Adrenal gland (tissue), 12 donors: Measurements from ENCODE around the gene ATXN1. TPM values are rescaled to one million over a fixed set of nuclear protein-coding genes. Genes with fewer than 3 reads are reported as not detected.

Experiments used
- DNase-seq, 7 donors: peaks; one replicate each; pipeline ENCODE4 v3.0.0-alpha.2; 2019 to 2020
- H3K27ac ChIP-seq, 5 donors: fragments of 200-600 bp; sonication (generic) in 4 of 5; 1 replicate in 3 of 5; 2 replicates in 2 of 5; pipeline versions ENCODE4 v1.5.1 to v1.8.0; 2016 to 2020; ENCODE audit warnings: mild to moderate bottlenecking in 1 of 5
- H3K27me3 ChIP-seq: fragments of 200-600 bp; 2 replicates; pipeline ENCODE4 v1.8.0; 2021
- H3K36me3 ChIP-seq, 2 donors: fragments of 200-600 bp; replicated peaks in 1 of 2; 1 replicate in 1 of 2; 2 replicates in 1 of 2; pipeline versions ENCODE4 v1.5.1 to v1.8.0; 2018 to 2022
- H3K4me1 ChIP-seq, 2 donors: fragments of 200-600 bp; replicated peaks in 1 of 2; 1 replicate in 1 of 2; 2 replicates in 1 of 2; pipeline versions ENCODE4 v1.5.1 to v1.8.0; 2018 to 2021
- H3K4me3 ChIP-seq, 4 donors: fragments of 200-600 bp; sonication (generic) in 3 of 4; one replicate each; pipeline ENCODE4 v1.5.1; 2016 to 2018
- H3K9me3 ChIP-seq, 3 donors: fragments of 200-600 bp; sonication (generic) in 1 of 3; replicated peaks in 1 of 3; 1 replicate in 2 of 3; 2 replicates in 1 of 3; pipeline versions ENCODE4 v1.5.1 to v1.8.0; 2016 to 2021
- POLR2A ChIP-seq, 2 donors: fragments of 450-650 bp; IDR thresholded peaks; one replicate each; pipeline ENCODE4 v1.6.1; 2017; ENCODE audit warnings: antibody characterized with exemption in 2 of 2, mild to moderate bottlenecking in 2 of 2, moderate library complexity in 1 of 2
- WGBS, 4 donors: extraction: QIAGEN DNeasy Blood & Tissue Kit in 2 of 4; methylation state at CpG; one replicate each; pipeline versions ENCODE4 v1.1.5 to v1.1.7; 2013 to 2017; 5-methylcytosine and 5-hydroxymethylcytosine counted together
- intact Hi-C, 2 donors: fragments of 100-400 bp; cut with DNase I; formaldehyde crosslinking; loops; one replicate each; pipeline versions ENCODE4 v1.14.1 to v1.15.0; 2022 to 2023
- polyA plus RNA-seq, 3 donors: library from polyadenylated mRNA; stranded (reverse); fragments of 200-250 nt in 2 of 3; fragments of 350-450 nt in 1 of 3; fragmentation: Illumina TruSeq in 1 of 3; extraction: RNeasy Lipid Tissue Mini Kit (QIAGEN cat#74804) in 1 of 3; gene quantifications; one replicate each; pipeline ENCODE4 v1.2.3, GENCODE V29; 2013 to 2014
- total RNA-seq, 9 donors: library from RNA; depleted of rRNA in 4 of 9; stranded (reverse); fragments of >200 nt in 4 of 9; fragments of 120-200 nt in 1 of 9; fragmentation: NEBNext Ultra II Directional in 1 of 9; extraction: Animal tissue kit (Norgen Biotek cat#: 25700) in 1 of 9; gene quantifications; one replicate each; pipeline versions ENCODE4 v1.1.0 to v1.2.4, GENCODE V29; 2013 to 2023
- TF ChIP-seq, protein P1 (sequence below), 6 experiments: fragments of 450-650 bp in 4 of 6; fragments of 200-600 bp in 2 of 6; sonication (generic) in 1 of 6; IDR thresholded peaks; 1 replicate in 5 of 6; 2 replicates in 1 of 6; pipeline versions ENCODE4 v1.5.1 to v1.8.0; 2016 to 2021; ENCODE audit warnings: antibody characterized with exemption in 6 of 6, mild to moderate bottlenecking in 2 of 6, moderate library complexity in 1 of 6
- donor health status: healthy with polysubstance abuse.
- donor health status: Bipolar disorder and iron deficiency.
- donor health status: DM: yes; HTN: yes; CAD: no.
- donor health status: DM: no; HTN: no; CAD: no.
- donor health status: DM: no; HTN: no; CAD: no.
- donor health status: DM: yes; HTN: yes; CAD: no.

ATXN1 gene
- total and polyA plus RNA-seq, 12 donors, result 3.4 to 51.3 (median 25.4) TPM

DNA sequence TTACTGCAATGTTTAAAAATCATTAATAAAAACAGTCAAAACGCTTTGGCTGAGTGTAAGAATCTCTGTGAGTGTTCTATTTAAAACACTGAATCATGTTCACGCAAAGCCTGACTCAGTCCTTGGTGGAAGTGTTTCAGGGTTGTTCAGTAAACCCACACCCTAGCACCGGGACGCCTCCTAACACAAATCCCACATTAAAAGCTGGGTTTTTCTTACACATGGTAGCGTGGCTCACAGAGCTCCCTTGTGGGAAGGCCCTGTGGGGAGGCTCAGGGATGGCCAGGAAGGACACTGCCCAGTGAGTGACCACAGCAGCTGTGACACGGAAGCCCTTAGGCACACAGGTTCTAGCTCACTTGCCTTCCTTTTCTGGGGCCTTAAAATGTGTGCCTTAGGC, 442.7 kb downstream of the ATXN1 start:
- WGBS, 4 donors, result 41 to 58% (median 51%) methylated on average over 6 of the region's 6 CpGs
- Histone ChIP-seq H3K4me1 (peaks cover 16 to 43% of the 10 kb centered on the region in 2 donors), H3K4me3 (no peak overlapping the region), H3K9me3 (no peaks in the 10 kb centered on the region), H3K27me3 (no peaks in the 10 kb centered on the region), H3K27ac (peak overlapping the region in 3 of 5 donors; percentile 33 to 95 (median 34)), H3K36me3 (no peaks in the 10 kb centered on the region)
- TF ChIP-seq POLR2A (IDR thresholded peaks at IDR 0.05), result no peak
- TF ChIP-seq, protein P1, sequence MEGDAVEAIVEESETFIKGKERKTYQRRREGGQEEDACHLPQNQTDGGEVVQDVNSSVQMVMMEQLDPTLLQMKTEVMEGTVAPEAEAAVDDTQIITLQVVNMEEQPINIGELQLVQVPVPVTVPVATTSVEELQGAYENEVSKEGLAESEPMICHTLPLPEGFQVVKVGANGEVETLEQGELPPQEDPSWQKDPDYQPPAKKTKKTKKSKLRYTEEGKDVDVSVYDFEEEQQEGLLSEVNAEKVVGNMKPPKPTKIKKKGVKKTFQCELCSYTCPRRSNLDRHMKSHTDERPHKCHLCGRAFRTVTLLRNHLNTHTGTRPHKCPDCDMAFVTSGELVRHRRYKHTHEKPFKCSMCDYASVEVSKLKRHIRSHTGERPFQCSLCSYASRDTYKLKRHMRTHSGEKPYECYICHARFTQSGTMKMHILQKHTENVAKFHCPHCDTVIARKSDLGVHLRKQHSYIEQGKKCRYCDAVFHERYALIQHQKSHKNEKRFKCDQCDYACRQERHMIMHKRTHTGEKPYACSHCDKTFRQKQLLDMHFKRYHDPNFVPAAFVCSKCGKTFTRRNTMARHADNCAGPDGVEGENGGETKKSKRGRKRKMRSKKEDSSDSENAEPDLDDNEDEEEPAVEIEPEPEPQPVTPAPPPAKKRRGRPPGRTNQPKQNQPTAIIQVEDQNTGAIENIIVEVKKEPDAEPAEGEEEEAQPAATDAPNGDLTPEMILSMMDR (IDR thresholded peaks at IDR 0.05), result no peak
- intact Hi-C loops, result no loop called here
- DNase-seq, result peak in 4 of 7 donors; percentile 24 to 58 (median 44)

DNA sequence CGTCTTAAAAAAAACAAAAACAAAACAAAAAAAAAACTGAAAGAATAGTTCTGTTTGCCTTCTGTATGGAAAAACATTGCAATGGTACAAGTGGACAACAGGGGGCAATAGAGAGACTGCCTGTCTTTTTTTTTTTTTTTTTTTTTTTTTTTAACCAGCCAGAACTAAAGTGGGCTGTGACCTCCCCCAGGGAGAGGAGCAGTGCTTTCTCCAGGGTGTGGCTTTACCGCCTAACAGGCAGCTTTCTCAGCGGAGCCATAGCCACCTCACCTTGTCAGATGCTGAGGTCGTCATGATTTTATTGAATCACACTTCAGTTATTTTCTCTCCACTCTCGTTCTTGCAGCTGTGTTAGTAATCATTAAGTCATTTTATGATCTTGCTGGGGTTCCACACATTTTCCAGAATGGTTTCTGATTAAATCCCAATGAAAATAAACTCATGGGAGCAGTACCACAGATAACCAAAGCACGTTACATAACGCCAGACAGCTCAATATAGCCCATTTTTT, 444.5 kb downstream of the ATXN1 start:
- H3K36me3 ChIP-seq, result no peaks in the 10 kb centered on the region
- H3K9me3 ChIP-seq, result no peaks in the 10 kb centered on the region
- TF ChIP-seq, protein P1 (IDR thresholded peaks at IDR 0.05), result peak; percentile 35 to 84 (median 58)
- no peak for TF ChIP-seq POLR2A (IDR thresholded peaks at IDR 0.05)
- peak in 3 of 7 donors; percentile 42 to 51 (median 45) for DNase-seq
- no peak overlapping the region for H3K27ac ChIP-seq
- no peaks in the 10 kb centered on the region for H3K27me3 ChIP-seq
- peaks cover 16 to 38% of the 10 kb centered on the region in 2 donors for H3K4me1 ChIP-seq
- H3K4me3 ChIP-seq, result no peak overlapping the region
- 59 to 67% (median 62%) methylated on average over 7 of the region's 7 CpGs for WGBS, 4 donors
- intact Hi-C loops, result no loop called here

- H3K27me3 ChIP-seq, result no peaks in the 10 kb centered on the region
- no peak overlapping the region for H3K4me3 ChIP-seq
- 92 to 97% (median 94%) methylated on average over 4 of the region's 4 CpGs for WGBS, 4 donors
- TF ChIP-seq, protein P1 (IDR thresholded peaks at IDR 0.05), result no peak
- no peak for TF ChIP-seq POLR2A (IDR thresholded peaks at IDR 0.05)
- H3K27ac ChIP-seq, result no peak overlapping the region
- no peaks in the 10 kb centered on the region for H3K36me3 ChIP-seq
- intact Hi-C loops, result no loop called here
- peaks cover 3 to 14% of the 10 kb centered on the region in 2 donors for H3K4me1 ChIP-seq
- peak in 1 of 7 donors; percentile 39 for DNase-seq
- no peaks in the 10 kb centered on the region for H3K9me3 ChIP-seq
These were observed 447.0 kb downstream of the ATXN1 start for GRCh38 chr6:16314296-16314695.

DNA sequence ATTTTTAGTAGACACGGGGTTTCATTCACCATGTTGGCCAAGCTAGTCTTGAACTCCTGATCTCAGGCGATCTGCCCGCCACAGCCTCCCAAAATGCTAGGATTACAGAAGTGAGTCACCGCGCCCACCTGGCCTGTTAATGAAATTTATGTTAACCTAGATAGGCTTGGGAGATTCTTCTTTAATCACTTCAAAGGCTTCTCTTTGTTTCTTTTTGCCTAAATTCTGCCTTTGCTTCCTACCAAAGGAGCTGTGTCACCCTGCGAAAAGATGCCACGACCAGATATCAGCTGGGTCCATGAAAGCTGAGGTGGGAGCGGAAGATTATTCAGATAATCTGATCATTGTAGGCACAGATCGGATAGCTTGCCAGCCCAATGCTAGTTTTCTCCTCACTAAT, 447.5 kb downstream of the ATXN1 start:
- Histone ChIP-seq H3K27ac (no peak overlapping the region), H3K4me3 (no peak overlapping the region), H3K9me3 (no peaks in the 10 kb centered on the region), H3K36me3 (no peaks in the 10 kb centered on the region), H3K4me1 (peaks cover 3 to 8% of the 10 kb centered on the region in 2 donors), H3K27me3 (no peaks in the 10 kb centered on the region)
- no peak for TF ChIP-seq POLR2A (IDR thresholded peaks at IDR 0.05)
- TF ChIP-seq, protein P1 (IDR thresholded peaks at IDR 0.05), result no peak
- whole genome bisulfite sequencing, 4 donors, result 86 to 97% (median 94%) methylated on average over 9 of the region's 9 CpGs
- intact Hi-C loops, result no loop called here
- DNase-seq, result peak in 1 of 7 donors; percentile 41
